Osteoblast (primary cell): ENCODE results near the gene LIPG. TPM values are rescaled to one million over a fixed set of nuclear protein-coding genes. Genes with fewer than 3 reads are reported as not detected.

ENCODE experiments used
- DNase-seq: peaks from one replicate; pipeline ENCODE4 v3.0.0; 2011; ENCODE audit warnings: low spot score, mixed read lengths; ENCODE audit not compliant: insufficient read length; ENCODE audit errors: missing footprints
- H2AFZ ChIP-seq: 2 replicates; pipeline ENCODE4 v1.6.0; 2011; ENCODE audit warnings: mild to moderate bottlenecking, low read length
- H3K27ac ChIP-seq: 2 replicates; pipeline ENCODE4 v1.5.1; 2011; ENCODE audit warnings: mild to moderate bottlenecking, low read depth, low read length, moderate library complexity
- H3K27me3 ChIP-seq: 2 replicates; pipeline ENCODE4 v1.6.0; 2012; ENCODE audit warnings: mild to moderate bottlenecking, control low read depth, inconsistent platforms, low read length, moderate library complexity; ENCODE audit not compliant: insufficient read depth
- H3K36me3 ChIP-seq: 2 replicates; pipeline ENCODE4 v1.5.1; 2011; ENCODE audit warnings: mild to moderate bottlenecking, low read length, control low read depth, moderate library complexity; ENCODE audit not compliant: insufficient read depth
- H3K4me1 ChIP-seq: 2 replicates; pipeline ENCODE4 v1.5.1; 2011; ENCODE audit warnings: mild to moderate bottlenecking, low read length, control low read depth, moderate library complexity; ENCODE audit not compliant: insufficient read depth
- H3K4me2 ChIP-seq: 2 replicates; pipeline ENCODE4 v1.6.0; 2011; ENCODE audit warnings: mild to moderate bottlenecking, low read length; ENCODE audit not compliant: insufficient read depth
- H3K4me3 ChIP-seq: fragments of 200-600 bp; sonication (generic); 3 replicates; pipeline ENCODE4 v1.5.1; 2012; ENCODE audit warnings: mild to moderate bottlenecking, low read length, inconsistent platforms; ENCODE audit not compliant: insufficient read depth
- H3K79me2 ChIP-seq: 2 replicates; pipeline ENCODE4 v1.6.0; 2012; ENCODE audit warnings: mild to moderate bottlenecking, low read length, control low read depth, inconsistent platforms; ENCODE audit not compliant: insufficient read depth
- H3K9me3 ChIP-seq: 2 replicates; pipeline ENCODE4 v1.5.1; 2011; ENCODE audit warnings: low read depth, low read length, control low read depth
- H4K20me1 ChIP-seq: 2 replicates; pipeline ENCODE4 v1.6.0; 2012; ENCODE audit warnings: mild to moderate bottlenecking, low read length, control low read depth; ENCODE audit not compliant: insufficient read depth
- total RNA-seq: library from RNA; depleted of rRNA; stranded (reverse); fragments of >200 nt; gene quantifications from 2 replicates; pipeline ENCODE4 v1.2.3, GENCODE V29; 2012
- TF ChIP-seq, protein P1 (sequence below): IDR thresholded peaks from 2 replicates; pipeline ENCODE4 v1.5.1; 2011; ENCODE audit warnings: mild to moderate bottlenecking, low read depth, low read length, moderate library complexity; ENCODE audit errors: extremely low read depth

The LIPG gene
- total RNA-seq, 1 donor, result 2.2 TPM

DNA sequence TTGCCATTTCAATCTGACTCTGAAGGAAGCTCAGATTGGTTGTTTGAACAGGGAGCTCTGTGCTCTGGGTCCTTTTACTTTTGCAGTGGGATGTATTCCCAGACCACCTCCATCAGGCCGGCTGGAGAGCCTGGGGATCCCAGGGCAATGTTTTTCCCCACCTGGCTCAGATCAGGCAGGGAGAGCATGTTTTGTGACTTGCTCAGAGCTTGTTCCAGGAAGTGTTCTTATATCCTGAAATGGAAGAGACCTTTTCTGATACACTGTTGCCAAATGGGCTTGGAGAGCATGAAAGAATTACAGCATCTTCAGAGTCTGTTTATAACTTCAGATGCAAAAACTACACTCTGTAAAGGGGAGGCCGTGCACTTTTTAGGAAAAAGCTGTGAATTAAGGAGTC, 56.0 kb downstream of the LIPG start:
- H3K36me3 ChIP-seq, result no peaks in the 10 kb centered on the region
- no peaks in the 10 kb centered on the region for H3K4me1 ChIP-seq
- H2AFZ ChIP-seq, result no peak overlapping the region
- peaks cover 9% of the 10 kb centered on the region for H3K27me3 ChIP-seq
- no peak overlapping the region for H3K4me3 ChIP-seq
- H3K27ac ChIP-seq, result no peak overlapping the region
- H3K4me2 ChIP-seq, result no peak overlapping the region
- TF ChIP-seq, protein P1, sequence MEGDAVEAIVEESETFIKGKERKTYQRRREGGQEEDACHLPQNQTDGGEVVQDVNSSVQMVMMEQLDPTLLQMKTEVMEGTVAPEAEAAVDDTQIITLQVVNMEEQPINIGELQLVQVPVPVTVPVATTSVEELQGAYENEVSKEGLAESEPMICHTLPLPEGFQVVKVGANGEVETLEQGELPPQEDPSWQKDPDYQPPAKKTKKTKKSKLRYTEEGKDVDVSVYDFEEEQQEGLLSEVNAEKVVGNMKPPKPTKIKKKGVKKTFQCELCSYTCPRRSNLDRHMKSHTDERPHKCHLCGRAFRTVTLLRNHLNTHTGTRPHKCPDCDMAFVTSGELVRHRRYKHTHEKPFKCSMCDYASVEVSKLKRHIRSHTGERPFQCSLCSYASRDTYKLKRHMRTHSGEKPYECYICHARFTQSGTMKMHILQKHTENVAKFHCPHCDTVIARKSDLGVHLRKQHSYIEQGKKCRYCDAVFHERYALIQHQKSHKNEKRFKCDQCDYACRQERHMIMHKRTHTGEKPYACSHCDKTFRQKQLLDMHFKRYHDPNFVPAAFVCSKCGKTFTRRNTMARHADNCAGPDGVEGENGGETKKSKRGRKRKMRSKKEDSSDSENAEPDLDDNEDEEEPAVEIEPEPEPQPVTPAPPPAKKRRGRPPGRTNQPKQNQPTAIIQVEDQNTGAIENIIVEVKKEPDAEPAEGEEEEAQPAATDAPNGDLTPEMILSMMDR, result no peak
- DNase-seq, result no peak
- H3K9me3 ChIP-seq, result no peaks in the 10 kb centered on the region
- H4K20me1 ChIP-seq, result no peaks in the 10 kb centered on the region
- no peaks in the 10 kb centered on the region for H3K79me2 ChIP-seq

GRCh38 chr18:49618742-49619681, 57.2 kb downstream of the LIPG start:
- no peak for DNase-seq
- H3K4me3 ChIP-seq, result no peak overlapping the region
- H3K4me2 ChIP-seq, result no peak overlapping the region
- H3K27me3 ChIP-seq, result peaks cover 9% of the 10 kb centered on the region
- H2AFZ ChIP-seq, result no peak overlapping the region
- no peak overlapping the region for H3K27ac ChIP-seq
- H3K36me3 ChIP-seq, result no peaks in the 10 kb centered on the region
- H3K4me1 ChIP-seq, result no peaks in the 10 kb centered on the region
- TF ChIP-seq, protein P1, result no peak
- H3K79me2 ChIP-seq, result no peaks in the 10 kb centered on the region
- no peaks in the 10 kb centered on the region for H3K9me3 ChIP-seq
- H4K20me1 ChIP-seq, result no peaks in the 10 kb centered on the region

GRCh38 chr18:49619801-49620200, 57.9 kb downstream of the LIPG start:
- Histone ChIP-seq H3K9me3 (no peaks in the 10 kb centered on the region), H3K4me3 (no peak overlapping the region), H3K4me2 (no peak overlapping the region), H3K4me1 (peaks cover 4% of the 10 kb centered on the region), H3K27ac (no peak overlapping the region), H3K36me3 (no peaks in the 10 kb centered on the region), H2AFZ (no peak overlapping the region), H3K27me3 (peaks cover 9% of the 10 kb centered on the region), H4K20me1 (no peaks in the 10 kb centered on the region), H3K79me2 (no peaks in the 10 kb centered on the region)
- DNase-seq, result no peak
- TF ChIP-seq, protein P1, result no peak

GRCh38 chr18:49621301-49621700, 59.4 kb downstream of the LIPG start:
- H3K27ac ChIP-seq, result no peak overlapping the region
- peaks cover 9% of the 10 kb centered on the region for H3K27me3 ChIP-seq
- no peaks in the 10 kb centered on the region for H3K36me3 ChIP-seq
- TF ChIP-seq, protein P1, result no peak
- no peaks in the 10 kb centered on the region for H3K9me3 ChIP-seq
- H3K4me2 ChIP-seq, result no peak overlapping the region
- no peak for DNase-seq
- H2AFZ ChIP-seq, result no peak overlapping the region
- H3K4me1 ChIP-seq, result peaks cover 14% of the 10 kb centered on the region
- no peak overlapping the region for H3K4me3 ChIP-seq
- no peaks in the 10 kb centered on the region for H4K20me1 ChIP-seq
- H3K79me2 ChIP-seq, result no peaks in the 10 kb centered on the region
